ENCODE results near the gene CEP104.
"Not testable (repeated sequence)": the region's sequence is repeated elsewhere in the genome, so short reads cannot be mapped to it uniquely, and the experiment has no call there.

The CEP104 gene

GRCh38 chr1:3821447-3821846 is 35.6 kb downstream of the CEP104 start:
- no peak for DNase-seq

- DNase-seq = no peak
Measured at GRCh38 chr1:3821004-3821403, 36.0 kb downstream of the CEP104 start.

- DNase-seq = no peak
Measured at GRCh38 chr1:3820316-3820715, 36.7 kb downstream of the CEP104 start.

GRCh38 chr1:3819771-3820200 is 37.2 kb downstream of the CEP104 start:
- DNase-seq = no peak

GRCh38 chr1:3817821-3818597 is 39.0 kb downstream of the CEP104 start:
- DNase-seq = no peak

GRCh38 chr1:3817138-3817740 is 39.8 kb downstream of the CEP104 start:
- no peak for DNase-seq

GRCh38 chr1:3816331-3817137 is 40.5 kb downstream of the CEP104 start:
- no peak for DNase-seq

GRCh38 chr1:3814771-3815561 is 42.0 kb downstream of the CEP104 start:
- no peak for DNase-seq

GRCh38 chr1:3814065-3814464 is 42.9 kb downstream of the CEP104 start:
- DNase-seq = no peak

GRCh38 chr1:3811595-3811911 is 45.5 kb downstream of the CEP104 start:
- no peak for DNase-seq

GRCh38 chr1:3810149-3810761 is 46.8 kb downstream of the CEP104 start:
- DNase-seq = not testable (repeated sequence)

GRCh38 chr1:3809680-3810079 is 47.3 kb downstream of the CEP104 start:
- no peak for DNase-seq

GRCh38 chr1:3807769-3808168 is 49.2 kb downstream of the CEP104 start:
- no peak for DNase-seq

GRCh38 chr1:3805038-3805437 is 52.0 kb downstream of the CEP104 start:
- DNase-seq = no peak

GRCh38 chr1:3804627-3804944 is 52.4 kb downstream of the CEP104 start:
- DNase-seq = not testable (repeated sequence)

GRCh38 chr1:3803905-3804626 is 52.9 kb downstream of the CEP104 start:
- DNase-seq = no peak

GRCh38 chr1:3800795-3801194 is 56.2 kb downstream of the CEP104 start:
- DNase-seq = not testable (repeated sequence)

- DNase-seq = no peak
Measured at GRCh38 chr1:3799976-3800685, 56.9 kb downstream of the CEP104 start.

GRCh38 chr1:3796215-3797061 is 60.6 kb downstream of the CEP104 start, which contains the start of gene LRRC47:
Gene LRRC47 (minus strand): TSS chr1:3796498. CDS start chr1:3796476, 22 bp downstream.
- DNase-seq = peak; percentile 94
